HepG2 (cell line): Measurements from ENCODE around the gene KCTD13. TPM values are rescaled to one million over a fixed set of nuclear protein-coding genes. Genes with fewer than 3 reads are reported as not detected.

Experiments used
- CEBPZ ChIP-seq: IDR thresholded peaks from 2 replicates; pipeline ENCODE4 v1.6.1; 2012; ENCODE audit warnings: low read length, improper control_type of control experiment
- CREB1 ChIP-seq, 2 experiments: fragments of 450-650 bp in 1 of 2; IDR thresholded peaks; 2 replicates each; pipeline ENCODE4 v1.6.1; 2016 to 2017; ENCODE audit warnings: control low read depth in 1 of 2, mild to moderate bottlenecking in 1 of 2, missing compliant biosample characterization in 1 of 2, missing genetic modification characterization in 1 of 2
- GFI1 ChIP-seq: sonication (generic); formaldehyde crosslinking; IDR thresholded peaks from 2 replicates; pipeline ENCODE4 v1.5.0; 2020; ENCODE audit warnings: missing genetic modification reagents, mild to moderate bottlenecking, borderline replicate concordance
- HMGA1 ChIP-seq: sonication (generic); formaldehyde crosslinking; conservative IDR thresholded peaks from 2 replicates; pipeline ENCODE4 v1.4.0; 2020; ENCODE audit warnings: missing genetic modification reagents
- KDM6A ChIP-seq: IDR thresholded peaks from 2 replicates; pipeline ENCODE4 v1.6.1; 2016; ENCODE audit warnings: low read depth
- PTBP1 ChIP-seq: fragments of 200-400 bp; formaldehyde crosslinking; IDR thresholded peaks from 2 replicates; pipeline ENCODE4 v1.6.1; 2018; ENCODE audit warnings: low read length, low read depth; ENCODE audit not compliant: poor library complexity, severe bottlenecking
- SRF ChIP-seq: IDR thresholded peaks from 2 replicates; pipeline ENCODE4 v1.6.1; 2011; ENCODE audit warnings: mild to moderate bottlenecking, low read depth, low read length, moderate library complexity
- ZFP1 ChIP-seq: IDR thresholded peaks from 2 replicates; pipeline ENCODE4 v1.6.1; 2016
- ZNF180 ChIP-seq: sonication (generic); formaldehyde crosslinking; IDR thresholded peaks from 2 replicates; pipeline ENCODE4 v1.4.0; 2020; ENCODE audit warnings: low read depth, missing genetic modification reagents, borderline replicate concordance
- ZNF224 ChIP-seq: sonication (generic); formaldehyde crosslinking; IDR thresholded peaks from 2 replicates; pipeline ENCODE4 v1.5.0; 2020; ENCODE audit warnings: mild to moderate bottlenecking, missing genetic modification reagents
- ZNF343 ChIP-seq: sonication (generic); formaldehyde crosslinking; IDR thresholded peaks from 2 replicates; pipeline ENCODE4 v1.4.0; 2020; ENCODE audit warnings: mild to moderate bottlenecking, missing genetic modification reagents
- ZNF710 ChIP-seq: sonication (generic); formaldehyde crosslinking; IDR thresholded peaks from 2 replicates; pipeline ENCODE4 v1.5.0; 2020; ENCODE audit warnings: mild to moderate bottlenecking, missing genetic modification reagents, borderline replicate concordance
- ZNF782 ChIP-seq: sonication (generic); formaldehyde crosslinking; IDR thresholded peaks from 2 replicates; pipeline ENCODE4 v1.4.0; 2020; ENCODE audit warnings: missing genetic modification reagents, mild to moderate bottlenecking, borderline replicate concordance
- ZNF83 ChIP-seq: sonication (generic); formaldehyde crosslinking; IDR thresholded peaks from 2 replicates; pipeline ENCODE4 v1.4.0; 2020; ENCODE audit warnings: missing genetic modification reagents, mild to moderate bottlenecking, borderline replicate concordance
- ZNF883 ChIP-seq: sonication (generic); formaldehyde crosslinking; IDR thresholded peaks from 2 replicates; pipeline ENCODE4 v1.5.1; 2020; ENCODE audit warnings: mild to moderate bottlenecking, missing genetic modification reagents; ENCODE audit errors: not compliant biosample characterization
- polyA plus RNA-seq, 8 experiments: library from polyadenylated mRNA; depleted of rRNA in 3 of 8; stranded (reverse) in 7 of 8; unstranded in 1 of 8; fragments of >200 nt; fragmentation: Illumina TruSeq in 4 of 8; extraction: Trizol in 4 of 8; gene quantifications; 2 replicates each; pipeline versions ENCODE4 v1.2.1 to v1.2.3, GENCODE V29; 2011 to 2016; ENCODE audit warnings: low read depth in 4 of 8, missing spikeins in 1 of 8, mixed read lengths in 1 of 8; ENCODE audit not compliant: insufficient read depth in 1 of 8
- total RNA-seq, 5 experiments: library from RNA; depleted of rRNA; stranded (reverse); fragments of >200 nt; fragmentation: Illumina TruSeq; extraction: Trizol; gene quantifications; 2 replicates each; pipeline ENCODE4 v1.2.3, GENCODE V29; 2016; ENCODE audit warnings: low read depth in 1 of 5
- TF ChIP-seq, protein P1 (sequence below): sonication (generic); formaldehyde crosslinking; IDR thresholded peaks from 2 replicates; pipeline ENCODE4 v1.8.0; 2022; ENCODE audit warnings: mild to moderate bottlenecking, missing genetic modification reagents, moderate library complexity
- TF ChIP-seq, protein P2 (sequence below): sonication (generic); formaldehyde crosslinking; conservative IDR thresholded peaks from 2 replicates; pipeline ENCODE4 v1.8.0; 2022; ENCODE audit warnings: mild to moderate bottlenecking, moderate library complexity, missing genetic modification reagents
- TF ChIP-seq, protein P3 (sequence below): sonication (generic); formaldehyde crosslinking; IDR thresholded peaks from 2 replicates; pipeline ENCODE4 v1.4.0; 2020; ENCODE audit warnings: missing genetic modification reagents

KCTD13 gene
- total and polyA plus RNA-seq, 2 of the 13 experiments (the other 11 are each of a cell fraction or from before 2014, with no cell fraction given): 6.3 to 14.7 TPM

- peak; percentile 34 for TF ChIP-seq ZNF710 (CRISPR knock-in tag)
- no peak for TF ChIP-seq ZNF180 (CRISPR knock-in tag)
- TF ChIP-seq ZNF83 (CRISPR knock-in tag): no peak
- no peak for TF ChIP-seq ZNF782 (CRISPR knock-in tag)
- no peak for TF ChIP-seq ZNF343 (CRISPR knock-in tag)
- TF ChIP-seq, protein P1, sequence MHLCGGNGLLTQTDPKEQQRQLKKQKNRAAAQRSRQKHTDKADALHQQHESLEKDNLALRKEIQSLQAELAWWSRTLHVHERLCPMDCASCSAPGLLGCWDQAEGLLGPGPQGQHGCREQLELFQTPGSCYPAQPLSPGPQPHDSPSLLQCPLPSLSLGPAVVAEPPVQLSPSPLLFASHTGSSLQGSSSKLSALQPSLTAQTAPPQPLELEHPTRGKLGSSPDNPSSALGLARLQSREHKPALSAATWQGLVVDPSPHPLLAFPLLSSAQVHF (CRISPR knock-in tag): no peak
- peak; percentile 30 for TF ChIP-seq ZNF883
- TF ChIP-seq ZNF224 (CRISPR knock-in tag): no peak
- no peak for TF ChIP-seq HMGA1
- peak; percentile 89 for TF ChIP-seq CREB1 (IDR thresholded peaks at IDR 0.05)
- peak; percentile 93 for TF ChIP-seq CREB1 (CRISPR knock-in tag; IDR thresholded peaks at IDR 0.05)
- TF ChIP-seq GFI1: 0 out of 2 replicates have a peak, but pooled peaks have one; percentile 61
- peak; percentile 85 for TF ChIP-seq ZFP1 (CRISPR knock-in tag)
- TF ChIP-seq, protein P2, sequence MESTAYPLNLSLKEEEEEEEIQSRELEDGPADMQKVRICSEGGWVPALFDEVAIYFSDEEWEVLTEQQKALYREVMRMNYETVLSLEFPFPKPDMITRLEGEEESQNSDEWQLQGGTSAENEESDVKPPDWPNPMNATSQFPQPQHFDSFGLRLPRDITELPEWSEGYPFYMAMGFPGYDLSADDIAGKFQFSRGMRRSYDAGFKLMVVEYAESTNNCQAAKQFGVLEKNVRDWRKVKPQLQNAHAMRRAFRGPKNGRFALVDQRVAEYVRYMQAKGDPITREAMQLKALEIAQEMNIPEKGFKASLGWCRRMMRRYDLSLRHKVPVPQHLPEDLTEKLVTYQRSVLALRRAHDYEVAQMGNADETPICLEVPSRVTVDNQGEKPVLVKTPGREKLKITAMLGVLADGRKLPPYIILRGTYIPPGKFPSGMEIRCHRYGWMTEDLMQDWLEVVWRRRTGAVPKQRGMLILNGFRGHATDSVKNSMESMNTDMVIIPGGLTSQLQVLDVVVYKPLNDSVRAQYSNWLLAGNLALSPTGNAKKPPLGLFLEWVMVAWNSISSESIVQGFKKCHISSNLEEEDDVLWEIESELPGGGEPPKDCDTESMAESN (CRISPR knock-in tag): peak; percentile 70; the same call in 1 of the 2 replicates
- TF ChIP-seq PTBP1: no peak
- TF ChIP-seq, protein P3, sequence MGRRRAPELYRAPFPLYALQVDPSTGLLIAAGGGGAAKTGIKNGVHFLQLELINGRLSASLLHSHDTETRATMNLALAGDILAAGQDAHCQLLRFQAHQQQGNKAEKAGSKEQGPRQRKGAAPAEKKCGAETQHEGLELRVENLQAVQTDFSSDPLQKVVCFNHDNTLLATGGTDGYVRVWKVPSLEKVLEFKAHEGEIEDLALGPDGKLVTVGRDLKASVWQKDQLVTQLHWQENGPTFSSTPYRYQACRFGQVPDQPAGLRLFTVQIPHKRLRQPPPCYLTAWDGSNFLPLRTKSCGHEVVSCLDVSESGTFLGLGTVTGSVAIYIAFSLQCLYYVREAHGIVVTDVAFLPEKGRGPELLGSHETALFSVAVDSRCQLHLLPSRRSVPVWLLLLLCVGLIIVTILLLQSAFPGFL: no peak
- TF ChIP-seq SRF: peak; percentile 25; the same call in 1 of the 2 replicates
- no peak for TF ChIP-seq CEBPZ
- no peak for TF ChIP-seq KDM6A (CRISPR knock-in tag)
Observed at GRCh38 chr16:29862884-29863668, 63.0 kb downstream of the KCTD13 start, which contains the start of gene CDIPT (continued).
